Natural killer cell (primary cell): ENCODE data around the gene SHISAL2A. TPM values are rescaled to one million over a fixed set of nuclear protein-coding genes. Genes with fewer than 3 reads are reported as not detected.

ENCODE experiments used
- ATAC-seq, 3 donors: fragments of 150-1000 bp in 2 of 3; fragments of 200-7000 bp in 1 of 3; cut with Tn5 transposase; 1 replicate in 1 of 3; 2 replicates in 2 of 3; pipeline ENCODE4 v1.10.0; 2021; ENCODE audit warnings: mild to moderate bottlenecking in 2 of 3, moderate library complexity in 2 of 3
- DNase-seq, 2 donors: peaks; one replicate each; pipeline versions ENCODE4 v3.0.0 to v3.0.0-alpha.2; 2013 to 2021; ENCODE audit warnings: mixed read lengths in 1 of 2
- H3K27ac ChIP-seq: one replicate; pipeline ENCODE4 v1.5.1; 2013; ENCODE audit warnings: mild to moderate bottlenecking, low read length
- H3K27me3 ChIP-seq: one replicate; pipeline ENCODE4 v1.6.1; 2013; ENCODE audit warnings: low read length; ENCODE audit not compliant: control insufficient read depth, insufficient read depth
- H3K36me3 ChIP-seq: one replicate; pipeline ENCODE4 v1.6.1; 2013; ENCODE audit warnings: low read length; ENCODE audit not compliant: control insufficient read depth, insufficient read depth
- H3K4me1 ChIP-seq: one replicate; pipeline ENCODE4 v1.6.1; 2013; ENCODE audit warnings: low read length; ENCODE audit not compliant: control insufficient read depth, insufficient read depth
- H3K4me3 ChIP-seq: one replicate; pipeline ENCODE4 v1.5.1; 2013; ENCODE audit warnings: low read length
- H3K9me3 ChIP-seq: one replicate; pipeline ENCODE4 v1.6.1; 2013; ENCODE audit warnings: low read length; ENCODE audit not compliant: control insufficient read depth, insufficient read depth
- H3K27ac Mint-ChIP-seq, 2 donors: one replicate each; pipeline ENCODE4 v1.8.0; 2022; ENCODE audit warnings: mild to moderate bottlenecking in 2 of 2, mixed read lengths in 2 of 2, moderate library complexity in 1 of 2
- H3K27me3 Mint-ChIP-seq, 2 donors: one replicate each; pipeline ENCODE4 v1.8.0; 2022; ENCODE audit warnings: low read depth in 2 of 2, mixed read lengths in 2 of 2
- H3K36me3 Mint-ChIP-seq: one replicate; pipeline ENCODE4 v1.8.0; 2022; ENCODE audit warnings: mixed read lengths
- H3K4me1 Mint-ChIP-seq, 2 donors: one replicate each; pipeline ENCODE4 v1.8.0; 2022; ENCODE audit warnings: mixed read lengths in 2 of 2
- H3K4me3 Mint-ChIP-seq: one replicate; pipeline ENCODE4 v1.8.0; 2022; ENCODE audit warnings: mild to moderate bottlenecking, moderate library complexity, mixed read lengths
- H3K9me3 Mint-ChIP-seq, 2 donors: one replicate each; pipeline ENCODE4 v1.8.0; 2022; ENCODE audit warnings: mixed read lengths in 2 of 2
- CTCF ChIP-seq: fragments of 200-600 bp; IDR thresholded peaks from one replicate; pipeline ENCODE4 v1.8.0; 2022; ENCODE audit warnings: antibody characterized with exemption
- WGBS: methylation state at CpG from one replicate; pipeline ENCODE4 v1.1.7; 2013; ENCODE audit warnings: missing lambda C conversion rate; ENCODE audit not compliant: insufficient coverage; 5-methylcytosine and 5-hydroxymethylcytosine counted together
- intact Hi-C: fragments of 100-400 bp; cut with micrococcal nuclease; formaldehyde crosslinking; loops from one replicate; pipeline ENCODE4 v1.14.2; 2022
- total RNA-seq, 4 donors: library from RNA; stranded (reverse); fragments of 120-200 nt in 1 of 4; gene quantifications; one replicate each; pipeline versions ENCODE4 v1.2.3 to v1.2.4, GENCODE V29; 2013 to 2022

The SHISAL2A gene
- total RNA-seq, 3 donors from 2014 or later (not counting 1 experiment from before 2014, with no cell fraction given), result 14.0 to 31.4 (median 16.2) TPM

- Histone ChIP-seq H3K4me3 (no peak overlapping the region), H3K27ac (no peak overlapping the region), H3K4me1 (no peaks in the 10 kb centered on the region), H3K27me3 (no peaks in the 10 kb centered on the region), H3K9me3 (no peaks in the 10 kb centered on the region), H3K36me3 (peaks cover 19% of the 10 kb centered on the region)
- DNase-seq (no peak), ATAC-seq (no peak)
- no peaks in the 10 kb centered on the region for H3K27me3 Mint-ChIP-seq
- no peak for TF ChIP-seq CTCF
- H3K36me3 Mint-ChIP-seq, result no peaks in the 10 kb centered on the region
- intact Hi-C loops, result no loop called here
- H3K27ac Mint-ChIP-seq, result no peak overlapping the region
- H3K4me3 Mint-ChIP-seq, result no peak overlapping the region
- 81% methylated on average over 5 of the region's 5 CpGs for WGBS
- peaks cover 0 to 4% of the 10 kb centered on the region in 2 donors for H3K4me1 Mint-ChIP-seq
- H3K9me3 Mint-ChIP-seq, result no peaks in the 10 kb centered on the region
These were observed 34.3 kb downstream of the SHISAL2A start for GRCh38 chr1:52667290-52667689.

DNA sequence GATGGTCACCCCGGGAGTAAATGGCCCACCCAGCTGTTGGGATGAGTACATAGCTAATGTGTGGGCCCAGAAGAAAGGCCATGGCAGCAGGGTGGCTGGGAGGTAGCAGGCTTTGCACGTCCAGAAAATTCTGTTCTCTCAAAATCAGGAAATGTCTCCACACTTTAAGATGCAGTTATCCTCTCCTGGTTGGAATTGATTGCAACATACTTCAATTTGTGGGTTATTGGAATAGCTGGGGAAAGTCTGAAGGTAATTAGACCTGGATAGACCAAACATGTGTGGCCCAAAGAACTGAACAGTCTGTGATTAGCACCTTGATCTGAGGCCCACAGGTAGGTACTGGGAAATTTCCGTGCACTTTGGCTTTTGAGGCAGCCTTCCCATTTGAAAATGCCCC lies 35.0 kb downstream of the SHISAL2A start:
- Histone ChIP-seq H3K4me1 (no peaks in the 10 kb centered on the region), H3K4me3 (no peak overlapping the region), H3K27me3 (no peaks in the 10 kb centered on the region), H3K36me3 (peaks cover 20% of the 10 kb centered on the region), H3K9me3 (no peaks in the 10 kb centered on the region), H3K27ac (no peak overlapping the region)
- Mint-ChIP-seq H3K9me3 (no peaks in the 10 kb centered on the region), H3K4me3 (no peak overlapping the region), H3K27ac (no peak overlapping the region), H3K4me1 (peaks cover 0 to 4% of the 10 kb centered on the region in 2 donors), H3K36me3 (no peaks in the 10 kb centered on the region), H3K27me3 (no peaks in the 10 kb centered on the region)
- DNase-seq (no peak), ATAC-seq (no peak)
- intact Hi-C loops, result no loop called here
- 97% methylated on average over 3 of the region's 3 CpGs for WGBS
- TF ChIP-seq CTCF, result no peak

DNA sequence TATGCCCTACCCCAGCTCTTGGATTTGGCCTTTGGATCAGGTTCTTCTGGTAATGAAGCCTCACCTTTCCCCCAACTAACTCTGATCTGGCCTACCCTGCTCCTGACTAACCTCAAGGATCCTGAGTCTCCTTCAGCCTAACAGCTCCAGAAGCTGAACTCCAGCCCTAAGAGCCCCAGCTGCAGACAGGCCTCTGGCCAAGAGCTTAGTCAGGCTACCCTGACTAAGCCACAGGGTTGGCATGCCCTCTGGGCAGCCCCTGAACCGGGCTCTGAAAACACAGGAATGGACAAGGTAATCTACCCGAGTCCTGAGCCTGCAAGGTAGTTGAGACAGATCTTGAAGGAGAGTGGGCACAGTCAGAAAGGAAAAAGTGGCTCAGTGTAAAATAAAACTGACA lies 35.7 kb downstream of the SHISAL2A start:
- Mint-ChIP-seq H3K4me3 (no peak overlapping the region), H3K36me3 (no peaks in the 10 kb centered on the region), H3K27ac (peak overlapping the region in 1 of 2 donors; percentile 51), H3K9me3 (no peaks in the 10 kb centered on the region), H3K27me3 (no peaks in the 10 kb centered on the region), H3K4me1 (peaks cover 0 to 4% of the 10 kb centered on the region in 2 donors)
- no peak overlapping the region for H3K27ac ChIP-seq
- no peak for TF ChIP-seq CTCF
- no peaks in the 10 kb centered on the region for H3K4me1 ChIP-seq
- ATAC-seq, result no peak
- 90% methylated on average over 2 of the region's 2 CpGs for WGBS
- H3K4me3 ChIP-seq, result no peak overlapping the region
- intact Hi-C loops, result no loop called here
- H3K9me3 ChIP-seq, result no peaks in the 10 kb centered on the region
- DNase-seq, result no peak
- no peaks in the 10 kb centered on the region for H3K27me3 ChIP-seq
- H3K36me3 ChIP-seq, result peaks cover 25% of the 10 kb centered on the region

GRCh38 chr1:52669696-52670095 lies 36.7 kb downstream of the SHISAL2A start:
- no peak for DNase-seq
- 100% methylated on average over 1 of the region's 1 CpG for WGBS
- no peaks in the 10 kb centered on the region for H3K27me3 Mint-ChIP-seq
- H3K36me3 Mint-ChIP-seq, result no peaks in the 10 kb centered on the region
- TF ChIP-seq CTCF, result no peak
- no peak overlapping the region for H3K4me3 ChIP-seq
- no peaks in the 10 kb centered on the region for H3K9me3 Mint-ChIP-seq
- no peaks in the 10 kb centered on the region for H3K9me3 ChIP-seq
- ATAC-seq, result no peak
- no peaks in the 10 kb centered on the region for H3K27me3 ChIP-seq
- no peaks in the 10 kb centered on the region for H3K4me1 ChIP-seq
- no peak overlapping the region for H3K27ac ChIP-seq
- intact Hi-C loops, result no loop called here
- peaks cover 4 to 8% of the 10 kb centered on the region in 2 donors for H3K4me1 Mint-ChIP-seq
- no peak overlapping the region for H3K27ac Mint-ChIP-seq
- peaks cover 25% of the 10 kb centered on the region for H3K36me3 ChIP-seq
- no peak overlapping the region for H3K4me3 Mint-ChIP-seq
